ENCODE measurements around the gene TREH.

DNA sequence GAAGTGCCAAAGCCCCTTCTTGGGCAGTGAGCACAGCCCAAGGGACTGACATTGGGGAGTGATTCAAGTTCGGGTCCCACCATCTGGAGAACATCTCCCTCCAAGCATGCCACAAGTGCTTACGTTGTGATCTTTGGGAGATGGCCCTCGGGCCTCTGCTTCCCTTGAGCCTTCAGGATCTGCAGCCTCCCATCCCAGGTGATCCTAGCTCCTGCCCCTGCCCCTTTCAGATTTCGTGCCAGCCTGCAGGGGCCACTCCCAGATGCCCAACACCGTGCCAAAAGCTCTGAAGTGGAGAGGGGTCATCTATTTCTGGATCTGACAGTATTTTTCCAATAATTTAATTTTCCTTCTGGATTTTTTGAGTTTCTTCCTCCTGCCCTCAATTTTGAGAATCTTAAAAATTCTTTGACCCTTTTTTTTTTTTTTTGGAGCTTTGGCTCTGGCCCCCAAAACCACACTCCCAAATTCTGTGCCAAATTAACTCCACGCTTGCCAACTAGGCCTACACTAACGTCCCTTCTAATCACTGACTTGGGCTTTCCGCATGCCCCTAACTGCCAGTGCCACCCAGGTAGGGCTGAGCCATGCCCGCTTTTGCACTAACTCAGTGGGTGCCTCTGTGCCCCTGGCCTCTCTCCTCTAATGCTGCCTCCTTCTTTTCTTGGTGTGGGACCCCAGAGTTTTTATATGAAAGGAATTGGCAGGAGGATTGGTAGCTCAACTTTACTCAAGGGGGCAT is 46.7 kb downstream of the TREH start:
- TF ChIP-seq, protein P1, sequence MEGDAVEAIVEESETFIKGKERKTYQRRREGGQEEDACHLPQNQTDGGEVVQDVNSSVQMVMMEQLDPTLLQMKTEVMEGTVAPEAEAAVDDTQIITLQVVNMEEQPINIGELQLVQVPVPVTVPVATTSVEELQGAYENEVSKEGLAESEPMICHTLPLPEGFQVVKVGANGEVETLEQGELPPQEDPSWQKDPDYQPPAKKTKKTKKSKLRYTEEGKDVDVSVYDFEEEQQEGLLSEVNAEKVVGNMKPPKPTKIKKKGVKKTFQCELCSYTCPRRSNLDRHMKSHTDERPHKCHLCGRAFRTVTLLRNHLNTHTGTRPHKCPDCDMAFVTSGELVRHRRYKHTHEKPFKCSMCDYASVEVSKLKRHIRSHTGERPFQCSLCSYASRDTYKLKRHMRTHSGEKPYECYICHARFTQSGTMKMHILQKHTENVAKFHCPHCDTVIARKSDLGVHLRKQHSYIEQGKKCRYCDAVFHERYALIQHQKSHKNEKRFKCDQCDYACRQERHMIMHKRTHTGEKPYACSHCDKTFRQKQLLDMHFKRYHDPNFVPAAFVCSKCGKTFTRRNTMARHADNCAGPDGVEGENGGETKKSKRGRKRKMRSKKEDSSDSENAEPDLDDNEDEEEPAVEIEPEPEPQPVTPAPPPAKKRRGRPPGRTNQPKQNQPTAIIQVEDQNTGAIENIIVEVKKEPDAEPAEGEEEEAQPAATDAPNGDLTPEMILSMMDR (IDR thresholded peaks at IDR 0.05; ENCODE audit: insufficient read depth, low read depth, low read length): no peak
- no peak for TF ChIP-seq EZH2 (IDR thresholded peaks at IDR 0.05; ENCODE audit: insufficient read depth, low read length)
